GM19324 (cell line): ENCODE measurements around the gene IMMT.

ENCODE experiments used
- ATAC-seq: cut with Tn5 transposase; IDR thresholded peaks from one replicate; pipeline ENCODE4 v1.9.1; 2021; ENCODE audit warnings: mild to moderate bottlenecking, moderate library complexity; ENCODE audit not compliant: unreplicated experiment, low FRiP score

Gene IMMT

GRCh38 chr2:86147793-86148192, 47.5 kb downstream of the IMMT start:
- ATAC-seq = no peak

DNA sequence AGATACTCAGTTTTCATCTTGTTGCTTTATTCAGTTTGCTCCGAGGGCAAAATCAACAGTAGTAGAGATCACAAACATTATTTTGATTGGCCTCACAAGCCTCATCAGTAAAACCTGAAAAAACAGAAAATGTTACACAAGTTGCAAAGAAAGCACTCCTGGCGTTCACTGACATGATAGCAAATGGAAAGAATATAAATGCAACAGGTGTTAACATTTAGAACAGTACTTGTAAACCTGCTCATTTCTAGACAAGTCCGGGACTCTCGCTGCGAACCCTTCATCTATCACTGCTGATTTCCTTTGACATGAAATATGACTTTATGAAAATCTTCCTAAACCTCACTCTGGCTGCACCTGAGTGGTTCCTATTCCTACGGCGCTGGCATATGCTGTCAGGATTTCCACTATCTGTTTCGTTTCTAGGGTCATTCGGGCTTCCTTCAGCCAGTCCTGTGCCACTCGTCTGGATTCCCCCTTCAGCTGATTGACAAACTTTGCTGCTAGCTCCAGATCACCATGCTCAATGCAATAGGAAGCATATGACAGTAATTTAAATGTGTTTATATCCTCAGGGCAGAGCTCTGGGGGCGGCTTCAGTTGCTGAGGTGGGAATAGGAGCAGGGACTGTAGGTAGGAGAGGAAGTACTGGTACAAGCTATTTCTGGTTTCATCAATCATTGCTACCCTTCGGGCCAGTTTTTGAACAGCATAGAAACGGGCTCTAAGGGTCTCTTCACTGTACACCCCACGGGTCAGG, 51.2 kb downstream of the IMMT start:
- ATAC-seq = no peak

DNA sequence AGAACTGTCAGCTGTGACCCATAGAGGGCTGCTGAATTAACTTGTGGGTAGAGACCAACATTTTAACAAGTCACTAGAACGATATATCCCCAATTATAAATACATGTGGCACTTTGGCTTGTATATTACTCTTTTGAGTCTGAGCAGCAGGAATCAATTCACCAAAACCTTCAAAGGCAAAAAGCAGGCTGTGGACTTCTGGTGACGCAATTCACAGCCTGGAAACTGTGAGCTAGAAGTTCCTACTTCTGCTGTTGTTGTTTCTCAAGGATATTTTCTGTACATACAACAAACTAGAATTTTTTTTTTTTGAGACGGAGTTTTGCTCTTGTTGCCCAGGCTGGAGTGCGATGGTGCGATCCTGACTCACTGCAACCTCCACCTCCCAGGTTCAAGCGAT, 52.0 kb downstream of the IMMT start:
- ATAC-seq = no peak

- no peak for ATAC-seq
Measured at GRCh38 chr2:86142436-86143257, 52.6 kb downstream of the IMMT start.

DNA sequence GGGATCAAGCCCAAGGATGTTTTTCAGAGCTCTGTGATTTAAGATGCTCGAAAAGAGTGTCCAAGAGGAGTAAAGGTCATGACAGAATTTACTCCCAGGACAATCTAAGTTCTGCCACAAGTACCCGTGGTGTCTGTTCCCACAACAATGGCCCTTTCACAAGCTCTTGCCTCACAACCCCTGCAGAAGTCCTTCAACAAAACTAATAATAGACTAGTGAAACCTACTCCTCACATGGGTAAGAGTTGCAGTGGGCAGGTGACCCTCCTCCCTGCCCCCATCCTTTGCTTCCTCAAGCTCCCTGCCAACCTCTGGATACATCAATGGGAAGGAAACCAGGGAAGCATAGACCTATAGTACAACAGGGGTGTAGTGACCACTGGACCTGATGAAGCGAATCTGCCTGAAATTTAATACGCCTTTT, 54.3 kb downstream of the IMMT start:
- no peak for ATAC-seq

DNA sequence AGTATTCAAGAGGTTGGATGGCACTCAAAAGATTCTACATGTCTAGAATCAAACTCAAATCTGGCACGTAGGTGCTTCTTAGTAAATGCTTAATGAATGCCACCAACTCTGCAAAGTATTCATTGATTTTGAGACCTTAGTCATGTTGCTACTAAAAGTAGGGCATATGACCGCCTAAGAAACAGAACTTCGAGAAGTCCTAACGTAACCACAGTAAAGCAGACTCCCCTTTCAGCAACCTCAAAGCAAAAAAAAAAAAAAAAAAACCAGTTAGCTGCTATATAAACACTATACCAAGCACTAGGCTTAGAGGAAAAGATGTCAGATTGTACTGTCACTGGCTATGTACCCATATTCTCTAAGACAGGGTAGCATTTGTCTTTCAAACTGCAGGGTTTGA, 55.3 kb downstream of the IMMT start:
- ATAC-seq = no peak

DNA sequence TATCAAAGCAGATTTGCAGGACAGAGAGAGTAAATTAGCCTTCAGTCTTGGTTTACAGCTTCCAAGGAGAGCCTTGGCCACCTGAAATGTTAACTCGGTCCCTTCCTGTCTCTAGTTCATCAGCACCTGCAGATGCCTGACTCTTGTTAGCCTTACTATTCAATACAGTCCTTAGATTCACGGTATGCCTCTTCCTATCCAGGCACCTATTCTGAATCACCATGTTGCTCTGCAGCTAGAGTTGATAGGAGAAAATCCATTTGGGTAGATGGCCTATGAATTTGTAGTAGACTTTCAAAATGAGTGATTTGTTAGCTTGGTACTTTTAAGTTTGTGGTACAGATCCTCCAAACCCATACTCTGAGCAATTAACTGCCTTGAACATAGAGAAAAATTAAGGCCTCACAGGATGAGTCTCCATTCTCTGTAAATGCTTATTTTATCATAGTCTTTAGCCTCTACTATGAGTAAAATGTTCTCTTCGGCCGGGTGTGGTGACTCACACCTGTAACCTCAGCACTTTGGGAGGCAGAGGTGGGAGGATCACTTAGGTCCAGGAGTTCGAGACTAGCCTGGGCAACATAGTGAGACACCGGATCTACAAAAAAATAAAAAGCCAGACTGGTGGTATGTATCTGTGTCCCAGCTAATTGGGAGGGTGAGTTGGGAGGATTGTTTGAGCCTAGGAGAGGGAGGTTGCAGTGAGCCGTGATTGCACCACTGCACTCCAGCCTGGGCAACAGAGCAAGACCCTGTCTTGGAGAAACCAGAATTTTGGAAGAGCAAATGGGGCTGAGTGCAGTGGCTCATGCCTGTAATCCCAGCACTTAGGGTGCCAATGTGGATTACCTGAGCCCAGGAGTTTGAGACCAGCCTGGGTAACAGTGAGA, 56.3 kb downstream of the IMMT start:
- ATAC-seq = no peak

DNA sequence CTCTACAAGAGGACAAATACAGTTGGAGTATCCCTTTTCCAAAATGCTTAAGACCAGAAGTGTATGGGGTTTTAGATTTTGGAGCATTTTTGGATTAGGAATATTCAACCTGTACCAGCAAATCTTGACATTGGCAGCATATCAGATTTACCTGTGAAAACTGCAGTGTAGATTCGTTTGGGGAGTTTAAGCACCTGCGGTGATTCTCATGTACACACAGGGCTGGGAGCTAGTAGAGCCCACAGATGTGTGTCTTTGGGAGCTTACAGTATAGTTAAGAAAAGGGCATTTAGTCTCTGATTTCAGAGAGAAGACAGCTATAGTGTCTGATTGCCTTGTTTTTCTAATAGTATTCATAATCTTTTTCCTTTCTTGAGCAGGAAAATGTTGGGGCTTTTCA, 59.1 kb downstream of the IMMT start:
- ATAC-seq = no peak

GRCh38 chr2:86135653-86136052, 59.6 kb downstream of the IMMT start:
- no peak for ATAC-seq

- no peak for ATAC-seq
Measured at GRCh38 chr2:86134709-86135108, 60.6 kb downstream of the IMMT start.

DNA sequence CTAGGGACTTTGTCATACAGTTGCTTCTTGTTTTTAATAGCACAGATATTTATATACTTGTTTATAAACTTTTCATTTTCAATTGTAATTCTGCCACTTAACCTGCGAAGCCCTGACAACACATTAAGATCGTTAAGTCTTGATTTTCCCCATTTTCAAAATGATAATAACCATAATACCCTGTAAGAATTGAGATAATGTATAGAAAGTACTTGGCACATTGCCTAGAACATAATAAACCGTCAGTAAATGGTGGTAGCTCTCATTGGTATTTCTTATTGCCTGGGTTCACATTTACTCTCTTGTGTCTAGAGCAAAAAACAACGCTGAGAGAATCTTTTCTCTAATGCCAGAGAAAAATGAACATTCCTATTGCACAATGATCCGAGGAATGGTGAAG, 70.6 kb downstream of the IMMT start:
- no peak for ATAC-seq

DNA sequence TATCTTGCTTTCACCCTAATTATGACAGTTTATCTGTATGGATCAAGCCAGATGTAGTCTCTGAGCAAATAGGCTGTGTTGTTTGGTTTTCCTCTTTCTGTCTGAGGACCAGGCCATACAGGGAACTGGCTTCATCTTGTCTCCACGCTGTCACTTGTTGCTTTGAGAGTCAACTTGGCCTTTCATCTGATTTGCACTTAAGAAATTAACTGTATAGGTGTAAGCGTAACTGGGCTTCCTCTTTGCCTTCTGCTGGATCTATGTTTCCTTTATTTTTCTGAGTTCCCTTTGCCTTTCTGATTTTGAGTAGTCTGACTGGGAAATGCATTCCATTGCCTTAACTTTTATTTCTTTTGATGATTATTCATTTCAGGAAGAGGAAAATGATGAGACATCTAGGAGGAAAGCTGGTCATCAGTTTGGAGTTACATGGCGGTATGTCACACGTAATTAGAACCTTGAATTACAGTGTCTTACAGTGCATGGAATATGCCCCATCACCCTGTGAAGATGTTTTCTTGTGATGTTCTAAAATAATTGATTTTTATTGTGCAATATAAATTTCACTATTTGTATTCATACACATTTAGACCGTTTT, 71.8 kb downstream of the IMMT start:
- ATAC-seq = no peak

DNA sequence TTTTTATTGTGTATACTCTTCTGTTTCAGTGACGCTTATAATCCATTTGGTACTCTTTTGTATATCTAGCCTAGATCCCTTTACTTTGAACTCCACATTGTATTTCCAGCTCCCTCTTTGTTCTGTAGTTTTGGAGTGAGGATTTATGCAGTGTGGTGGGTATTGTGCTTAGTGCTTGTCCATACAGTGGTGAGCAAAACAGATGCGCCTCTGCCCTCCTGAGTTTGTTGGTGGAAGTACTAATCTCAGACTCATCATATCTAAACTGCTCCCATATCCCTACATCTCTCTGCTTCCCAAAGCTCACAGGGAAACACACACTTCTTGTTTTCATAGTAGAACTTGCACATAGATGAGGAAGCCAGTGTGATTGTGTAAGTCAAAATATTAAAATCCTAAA, 77.1 kb downstream of the IMMT start:
- no peak for ATAC-seq

DNA sequence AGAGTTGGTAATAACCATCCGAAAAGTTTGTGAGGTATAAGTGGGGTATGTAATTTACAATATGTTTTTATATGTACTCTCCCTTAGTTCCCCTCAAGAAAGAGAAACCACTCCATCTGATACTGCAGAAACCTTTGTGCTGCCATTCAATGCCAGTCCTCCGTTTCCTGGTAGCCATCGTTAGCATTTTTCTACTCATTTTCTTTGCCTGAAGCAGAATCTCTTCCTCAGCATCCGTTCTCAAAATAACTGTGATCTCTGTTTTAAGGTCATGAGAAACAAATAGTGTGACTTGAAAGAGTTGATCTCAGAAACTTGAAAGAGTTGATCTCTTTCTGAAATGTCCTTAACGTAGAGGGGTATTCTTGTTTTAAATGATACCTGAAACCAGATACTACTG, 88.2 kb downstream of the IMMT start:
- no peak for ATAC-seq

DNA sequence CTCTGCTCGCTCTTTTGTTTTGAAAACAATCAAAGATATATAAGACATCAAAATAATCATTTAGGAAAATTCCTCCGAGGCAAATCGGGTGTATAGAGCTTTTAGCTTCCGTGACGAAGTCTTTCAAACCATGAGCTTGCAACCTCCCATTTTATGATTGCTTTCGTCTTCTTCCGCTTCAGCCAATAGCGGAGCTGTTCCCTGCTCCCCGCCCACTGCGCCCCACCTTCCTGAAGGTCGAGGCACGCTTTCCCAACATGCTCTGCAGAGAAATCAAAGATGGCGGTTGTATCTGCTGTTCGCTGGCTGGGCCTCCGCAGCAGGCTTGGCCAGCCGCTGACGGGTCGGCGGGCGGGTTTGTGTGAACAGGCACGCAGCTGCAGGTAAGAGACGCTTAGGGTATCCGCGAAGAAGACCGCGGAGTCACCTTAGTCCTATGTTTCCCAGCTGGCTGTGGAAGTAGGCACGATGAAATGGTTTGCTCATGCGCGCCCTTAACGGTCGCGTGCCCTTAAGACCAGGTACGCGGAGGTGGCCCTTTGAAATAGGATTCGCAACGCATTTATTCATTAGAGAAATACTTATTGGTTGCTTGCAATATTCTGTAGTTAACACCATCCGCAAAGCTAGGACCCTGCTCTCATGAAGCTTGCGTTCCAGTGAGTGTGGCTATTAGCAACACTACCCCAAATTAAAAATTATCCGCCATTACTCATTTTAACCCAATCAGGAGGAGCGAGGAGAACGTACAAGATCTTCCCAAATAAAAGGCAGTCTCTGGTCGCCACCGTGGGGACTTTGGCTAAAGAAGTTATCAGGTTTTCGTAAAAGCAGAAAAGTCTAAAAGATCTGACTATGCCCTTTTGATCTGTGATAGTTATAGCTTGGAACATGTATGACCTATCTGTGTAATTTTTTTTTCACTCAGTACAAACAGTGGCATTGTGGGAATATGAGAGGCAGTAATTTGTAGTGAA, 89.0 kb downstream of the IMMT start, which contains the start of gene PTCD3:
Gene PTCD3, plus strand, starts transcription at position 267 of the 977 bp plus-strand sequence. Its CDS starts 13 bp downstream, at position 280.
- ATAC-seq = peak; percentile 90

- peak; percentile 75 for ATAC-seq
Measured at GRCh38 chr2:86105252-86105968, 89.9 kb downstream of the IMMT start, which contains the start of gene POLR1A. Gene POLR1A, minus strand, starts transcription at chr2:86105886. Its CDS starts 110 bp downstream, at chr2:86105776.

DNA sequence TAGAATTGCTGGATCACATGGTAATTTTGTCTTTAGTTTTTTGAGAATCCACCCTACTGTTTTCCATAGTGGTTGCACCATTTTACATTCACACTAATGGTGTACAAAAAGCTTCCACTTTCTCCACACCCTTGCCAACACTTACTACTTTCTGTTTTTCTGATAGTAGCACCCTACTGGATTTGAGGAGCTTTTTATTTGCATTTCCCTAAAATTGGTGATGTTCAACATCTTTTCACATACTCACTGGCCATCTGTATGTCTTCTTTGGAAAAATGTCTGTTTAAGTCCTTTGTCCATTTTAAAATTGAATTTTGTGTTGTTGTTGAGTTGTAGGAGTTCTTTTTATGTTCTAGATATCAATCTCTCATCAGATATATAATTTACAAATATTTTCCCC, 93.1 kb downstream of the IMMT start:
- ATAC-seq = no peak

- no peak for ATAC-seq
Measured at GRCh38 chr2:86097913-86098312, 97.3 kb downstream of the IMMT start.
